COLO668 (cell line): ENCODE data around the gene STC2.
A peak's percentile ranks its signal among the peaks of the same experiment; 100 is the strongest.

Experiments used
- DNase-seq: peaks from one replicate; lab custom pipeline; 2025; ENCODE audit not compliant: unreplicated experiment; lab: John Stamatoyannopoulos, UW

The STC2 gene

DNA sequence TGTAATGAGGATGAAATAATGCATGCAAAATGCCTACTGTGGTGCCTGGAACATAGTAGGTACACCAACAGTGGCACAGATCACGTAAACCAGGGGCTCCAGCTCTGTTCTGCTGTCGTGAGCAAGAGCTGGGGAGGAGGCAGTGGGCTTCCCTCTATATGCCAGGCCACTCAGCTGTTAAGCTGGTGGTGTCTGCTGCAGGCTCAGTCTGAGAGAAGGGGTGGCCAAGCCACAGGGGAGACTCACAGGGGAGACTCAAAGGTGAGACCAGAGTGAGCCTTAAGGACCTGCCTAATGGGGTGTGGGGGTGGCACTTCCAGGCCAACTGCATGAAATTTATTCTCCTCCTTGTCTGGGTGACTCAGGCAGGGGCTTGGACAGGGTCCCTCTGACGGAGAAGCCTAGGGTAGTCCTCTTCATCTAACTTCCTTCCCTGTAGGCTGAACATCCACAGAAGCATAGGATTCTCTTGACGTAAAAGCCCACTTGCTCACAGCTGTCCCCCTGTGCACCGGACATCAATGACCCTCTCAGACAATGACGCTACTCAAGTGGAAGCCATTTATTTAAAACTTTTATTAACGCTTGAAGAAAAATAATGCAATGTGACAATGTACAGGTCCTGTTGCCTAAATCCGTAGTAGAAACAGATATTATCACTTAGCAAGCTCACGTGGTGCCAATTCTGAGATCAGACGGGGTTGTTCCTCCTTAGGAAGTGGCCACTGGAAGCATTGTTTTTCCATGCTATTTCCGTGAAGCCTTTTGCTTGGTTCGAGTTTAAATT is 13.9 kb downstream of the STC2 start:
- DNase-seq, result no peak

DNA sequence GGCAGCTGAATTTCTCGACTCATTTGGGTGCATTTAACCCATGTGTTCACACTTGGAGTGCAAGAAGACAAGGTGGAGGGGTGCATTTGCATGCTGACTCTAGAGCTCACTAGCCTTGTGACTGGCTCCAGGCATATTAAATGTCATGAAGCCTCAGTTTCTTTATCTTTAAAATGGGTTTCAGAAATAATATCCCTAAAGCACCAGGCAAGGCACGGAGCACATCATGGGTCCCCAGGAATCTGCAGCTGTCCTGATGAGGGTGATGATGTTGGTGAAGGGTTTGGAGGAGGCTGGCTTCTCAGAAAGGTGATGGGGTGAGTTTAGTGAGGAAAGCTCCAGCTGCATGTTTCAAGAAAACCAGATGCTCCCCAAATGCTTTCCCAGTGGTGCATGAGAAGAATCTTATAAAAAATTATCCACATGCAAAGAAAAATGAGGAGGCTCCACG is 14.8 kb downstream of the STC2 start:
- no peak for DNase-seq

DNA sequence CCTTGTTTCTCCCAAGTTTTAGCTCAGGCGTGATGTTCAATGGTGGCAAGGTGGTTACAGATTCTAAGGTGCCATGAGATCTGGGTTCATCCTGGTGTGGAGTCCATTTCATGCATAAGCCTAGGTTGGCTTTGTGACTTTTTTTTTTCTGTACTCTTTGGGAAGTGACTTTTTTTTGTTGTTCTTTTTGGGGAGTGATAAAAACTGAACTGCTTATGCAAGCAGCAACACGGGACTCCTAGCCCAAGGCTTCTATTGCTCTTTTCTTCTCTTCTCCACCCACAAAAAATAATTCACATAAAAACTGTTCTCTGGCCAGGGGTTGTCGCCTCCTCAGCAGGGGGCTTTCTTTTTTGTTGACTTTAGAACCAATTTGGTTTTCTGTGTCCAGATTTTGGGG is 15.4 kb downstream of the STC2 start:
- DNase-seq, result no peak

DNA sequence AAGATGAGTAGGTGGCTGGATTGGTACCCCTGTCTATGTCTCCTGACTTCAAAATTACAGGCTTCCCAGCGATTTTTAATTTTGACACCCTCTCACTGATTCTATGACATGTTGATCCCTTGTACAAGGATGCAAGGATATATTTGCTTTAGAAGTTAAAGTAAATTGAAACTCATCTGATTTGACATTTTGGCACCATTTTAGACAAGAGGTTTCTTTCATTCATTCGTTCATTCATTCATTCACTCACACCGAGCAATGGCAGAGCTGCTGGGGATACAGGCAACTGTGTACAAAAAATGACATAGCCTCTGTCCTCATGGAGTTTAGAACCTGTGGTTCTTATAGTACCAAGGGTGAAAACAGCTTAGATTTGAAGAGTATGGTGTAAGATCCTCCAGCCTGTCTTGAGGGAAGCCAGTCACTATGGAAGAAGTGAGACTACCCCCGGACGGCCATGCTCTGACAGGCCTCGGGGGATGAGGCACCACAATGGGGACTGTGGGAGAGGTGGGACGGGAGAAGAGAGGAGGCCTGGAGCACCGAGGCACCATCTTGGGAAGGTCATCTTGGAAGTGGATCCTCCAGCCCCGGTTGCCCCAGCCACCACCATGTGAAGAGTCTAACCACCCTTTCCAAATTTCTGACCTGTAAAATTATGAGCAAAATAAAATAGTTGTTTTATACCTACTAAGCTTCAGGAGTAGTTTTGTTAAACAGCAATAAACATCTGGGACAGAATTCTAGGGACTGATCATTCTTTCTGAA is 16.2 kb downstream of the STC2 start:
- no peak for DNase-seq

DNA sequence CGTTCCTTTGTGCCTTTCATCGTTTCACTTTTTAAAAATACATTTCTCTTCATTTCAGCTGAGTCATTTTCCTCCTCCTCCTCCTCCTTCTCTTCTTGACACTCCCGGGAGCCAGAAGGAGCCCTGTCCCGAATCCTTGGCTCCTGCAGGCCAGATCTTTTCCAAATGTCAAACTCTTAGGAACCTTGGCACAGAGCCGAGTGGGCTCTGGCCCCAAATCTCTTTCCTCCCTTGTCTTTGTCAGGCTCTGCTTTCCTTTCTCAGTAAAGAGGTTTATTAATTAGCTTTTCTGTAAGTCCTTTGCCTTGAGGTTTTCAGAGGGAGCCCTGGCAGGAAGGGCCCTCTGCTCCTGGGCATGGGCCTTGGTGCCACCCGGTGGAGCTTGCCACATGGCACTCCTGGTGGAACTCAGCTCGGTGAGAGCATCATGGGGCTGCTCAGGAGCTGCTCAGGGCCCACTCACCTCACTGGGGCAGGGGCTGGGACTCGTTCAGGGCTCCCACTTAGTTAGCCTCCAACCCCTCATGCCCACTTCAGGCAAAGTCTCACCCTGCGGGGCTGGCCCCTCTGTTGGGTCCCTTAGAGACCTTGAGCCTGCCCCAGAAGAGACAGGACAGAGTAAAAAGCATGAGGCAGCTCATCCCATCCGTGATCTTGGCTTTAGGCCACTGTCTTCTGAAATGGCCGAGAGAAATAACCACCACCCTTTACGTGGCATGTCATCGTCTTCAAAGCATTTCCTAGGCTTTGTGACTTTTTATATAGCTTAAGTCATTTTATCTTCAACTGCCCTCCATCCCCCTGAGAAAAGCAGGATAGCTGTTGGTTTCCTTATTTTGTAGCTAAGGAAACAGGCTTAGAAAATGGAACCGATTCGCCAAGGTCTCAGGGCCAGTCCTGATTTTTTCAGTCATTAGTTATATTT is 17.1 kb downstream of the STC2 start:
- no peak for DNase-seq

DNA sequence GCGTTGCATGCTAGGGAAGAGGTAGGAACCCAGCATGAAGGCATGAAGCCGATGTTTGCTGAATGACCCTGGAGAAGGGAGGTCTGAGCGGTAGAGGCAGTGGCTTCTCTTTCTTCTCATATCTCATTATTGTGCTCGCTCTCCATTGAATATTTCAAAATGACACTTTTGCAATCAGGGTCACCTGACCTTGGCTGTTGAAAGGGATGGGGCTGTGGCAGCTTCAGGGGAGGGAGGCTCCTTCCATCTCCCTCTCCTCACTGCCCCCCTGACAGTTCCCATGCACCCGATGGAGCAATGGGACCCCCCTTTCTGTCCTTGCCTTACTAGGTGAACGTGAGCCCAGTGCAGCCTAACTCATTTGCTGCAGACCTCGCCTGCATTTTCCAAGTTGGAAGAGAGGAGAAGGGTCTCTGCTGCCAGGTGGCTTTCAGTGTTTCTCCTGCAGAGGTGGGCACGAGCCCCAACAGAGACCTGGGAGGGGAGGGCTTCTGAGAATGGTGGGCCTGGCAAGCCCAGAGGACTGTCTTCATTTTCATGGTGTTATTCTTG is 17.9 kb downstream of the STC2 start:
- no peak for DNase-seq

DNA sequence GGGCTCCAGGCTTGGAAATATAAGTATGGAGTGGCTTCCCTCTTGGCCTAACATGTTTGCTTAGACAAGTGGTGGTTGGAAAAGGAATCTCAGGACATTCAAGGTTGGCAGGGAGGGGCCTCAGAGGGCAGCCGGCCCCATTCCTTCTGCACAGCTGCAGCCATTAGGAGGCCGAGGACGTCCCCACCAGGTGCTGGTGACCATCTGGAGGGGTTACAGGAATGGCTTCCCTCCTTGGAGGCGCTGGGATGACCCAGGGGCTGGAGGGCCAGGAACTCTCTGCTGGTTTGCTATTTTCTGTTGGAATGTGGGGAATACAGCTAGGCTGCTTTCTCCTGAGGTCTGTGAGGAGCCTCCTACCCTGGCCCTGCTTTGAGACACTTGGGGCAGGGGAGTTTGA is 18.5 kb downstream of the STC2 start:
- no peak for DNase-seq

DNA sequence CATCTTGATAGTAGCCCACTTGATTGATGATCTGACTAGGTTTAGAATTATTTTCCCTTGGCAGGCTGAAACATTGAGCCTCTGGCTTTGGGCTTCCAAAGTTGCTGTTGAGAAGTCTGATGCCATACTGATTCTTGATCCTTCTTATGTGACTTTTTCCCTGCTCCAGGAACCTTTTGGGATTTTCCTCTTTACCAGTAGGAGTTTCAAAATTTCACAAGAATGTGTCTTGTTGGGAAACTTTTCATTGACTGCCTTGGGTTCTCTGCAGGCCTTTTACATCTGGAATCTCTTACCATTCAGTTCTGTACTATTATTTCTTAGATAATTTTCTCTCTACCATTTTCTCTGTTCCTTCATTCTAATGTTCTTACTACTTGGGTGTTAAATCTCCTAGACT is 20.0 kb downstream of the STC2 start:
- DNase-seq, result no peak

DNA sequence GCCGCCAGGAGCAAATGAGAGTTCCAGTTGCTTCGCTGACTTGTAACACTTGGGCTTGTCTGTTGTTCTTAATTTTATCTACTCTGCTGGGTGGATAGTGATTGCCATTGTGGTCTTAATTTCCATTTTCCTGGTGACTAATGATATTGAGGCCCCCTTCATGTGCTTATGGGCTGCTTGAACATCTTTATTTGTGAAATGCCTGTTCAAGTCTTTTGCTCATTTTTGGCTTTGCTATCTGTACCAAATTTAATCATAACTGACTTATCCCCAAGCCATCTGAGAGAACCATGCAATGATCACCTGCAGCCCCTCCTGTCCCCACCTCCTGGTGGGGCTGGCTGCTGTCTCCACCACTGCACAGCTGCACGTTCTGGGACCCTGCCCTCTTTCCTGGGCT is 20.5 kb downstream of the STC2 start:
- no peak for DNase-seq

DNA sequence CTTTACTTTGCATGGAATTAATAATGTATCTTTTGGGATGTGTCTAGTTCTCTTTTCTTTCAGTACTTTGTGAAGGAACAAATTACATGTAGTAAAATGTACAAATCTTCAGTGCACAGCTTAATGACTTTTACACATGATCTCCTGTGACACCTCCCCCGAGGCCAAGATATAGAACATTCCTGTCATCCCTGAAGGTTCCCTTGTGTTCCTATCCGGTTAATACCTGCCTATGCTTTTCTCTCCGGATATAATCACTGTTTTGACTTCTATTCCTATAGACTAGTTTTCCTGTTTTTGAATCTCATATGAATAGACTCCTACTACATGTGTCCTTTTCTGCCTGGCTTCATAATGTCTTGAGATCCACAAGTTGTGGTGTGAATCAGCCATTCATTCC is 21.5 kb downstream of the STC2 start:
- DNase-seq, result no peak

DNA sequence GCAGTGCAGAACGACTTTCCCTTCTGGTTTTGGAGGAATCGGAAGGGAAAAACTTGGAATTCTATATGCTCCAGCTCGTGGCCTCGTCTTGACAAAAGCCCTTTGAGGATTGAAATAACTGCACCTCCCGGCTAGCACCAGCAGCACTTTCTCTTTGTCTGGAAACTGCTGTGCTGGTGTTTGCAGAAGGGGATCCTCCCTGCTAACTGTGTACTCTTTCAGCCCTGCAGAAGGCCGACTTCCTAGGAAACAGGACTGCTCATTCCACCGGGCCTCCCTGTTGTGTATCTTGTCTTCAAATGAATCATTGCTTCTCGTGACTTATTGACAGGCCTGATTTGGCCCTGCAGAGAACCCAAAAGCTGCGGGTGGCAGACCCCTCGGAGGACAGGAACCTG is 23.6 kb downstream of the STC2 start:
- DNase-seq, result peak; percentile 13

DNA sequence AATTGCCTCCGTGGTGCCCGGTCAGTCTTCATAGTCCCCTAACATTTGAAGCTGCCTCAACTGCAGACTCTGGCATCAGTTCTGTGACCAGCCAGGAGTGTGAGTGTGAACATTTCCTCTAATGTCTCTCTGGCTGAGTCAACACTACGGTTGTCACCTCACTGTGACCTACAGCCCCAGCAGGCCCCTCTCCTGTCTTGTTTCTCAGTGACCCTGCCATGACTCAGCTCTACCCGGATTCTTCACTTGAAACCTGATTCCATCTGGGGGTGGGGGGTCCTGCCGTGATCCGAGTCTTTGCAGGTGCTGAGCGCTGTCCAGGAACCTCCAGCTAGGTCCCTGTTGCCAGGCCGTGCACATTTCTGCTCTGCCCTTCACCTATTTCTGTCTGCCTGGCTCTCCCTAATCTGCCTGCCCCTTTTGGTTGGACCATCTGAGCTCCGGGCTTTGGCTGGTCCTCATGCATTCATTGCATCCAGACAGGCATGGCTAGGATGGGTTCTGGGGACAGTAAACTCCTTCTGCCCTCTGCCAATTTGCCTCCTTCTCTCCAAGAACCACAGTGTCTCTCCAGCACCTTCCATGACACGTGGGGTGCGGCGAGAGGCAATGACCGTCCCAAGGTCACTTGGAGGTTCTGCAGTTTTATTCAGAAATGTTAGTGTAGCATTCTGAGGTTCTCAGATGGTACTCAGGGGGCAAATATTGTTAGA is 24.2 kb downstream of the STC2 start:
- peak; percentile 8 for DNase-seq

DNA sequence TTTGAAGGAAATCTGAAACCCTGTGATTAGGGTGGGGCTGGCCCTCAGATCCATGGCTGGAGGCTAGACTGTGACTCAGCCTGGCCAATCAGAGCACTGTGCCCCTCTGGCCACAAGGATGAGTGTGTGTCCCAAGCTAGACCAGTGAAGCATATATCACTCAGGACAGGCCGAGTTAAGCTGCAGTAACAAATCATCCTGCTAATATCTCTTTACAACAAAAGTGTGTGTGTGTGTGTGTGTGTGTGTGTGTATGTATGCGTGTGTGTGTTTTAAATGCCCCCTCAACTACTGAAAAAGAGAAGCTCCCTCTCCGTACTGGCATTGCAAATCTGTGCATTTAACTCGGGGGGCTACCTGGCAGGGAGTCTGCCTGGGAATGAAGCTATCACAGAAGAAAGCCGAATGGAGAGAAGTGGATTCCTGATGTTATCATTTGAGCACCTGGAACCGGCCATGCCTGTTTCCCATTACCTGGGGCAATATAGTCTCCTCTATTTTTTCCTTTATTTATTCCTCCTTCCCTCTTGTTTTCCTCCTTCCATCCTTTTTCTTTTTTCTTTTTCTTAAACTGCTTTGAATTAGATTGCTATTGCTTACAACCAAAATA is 25.6 kb downstream of the STC2 start:
- peak; percentile 11 for DNase-seq

DNA sequence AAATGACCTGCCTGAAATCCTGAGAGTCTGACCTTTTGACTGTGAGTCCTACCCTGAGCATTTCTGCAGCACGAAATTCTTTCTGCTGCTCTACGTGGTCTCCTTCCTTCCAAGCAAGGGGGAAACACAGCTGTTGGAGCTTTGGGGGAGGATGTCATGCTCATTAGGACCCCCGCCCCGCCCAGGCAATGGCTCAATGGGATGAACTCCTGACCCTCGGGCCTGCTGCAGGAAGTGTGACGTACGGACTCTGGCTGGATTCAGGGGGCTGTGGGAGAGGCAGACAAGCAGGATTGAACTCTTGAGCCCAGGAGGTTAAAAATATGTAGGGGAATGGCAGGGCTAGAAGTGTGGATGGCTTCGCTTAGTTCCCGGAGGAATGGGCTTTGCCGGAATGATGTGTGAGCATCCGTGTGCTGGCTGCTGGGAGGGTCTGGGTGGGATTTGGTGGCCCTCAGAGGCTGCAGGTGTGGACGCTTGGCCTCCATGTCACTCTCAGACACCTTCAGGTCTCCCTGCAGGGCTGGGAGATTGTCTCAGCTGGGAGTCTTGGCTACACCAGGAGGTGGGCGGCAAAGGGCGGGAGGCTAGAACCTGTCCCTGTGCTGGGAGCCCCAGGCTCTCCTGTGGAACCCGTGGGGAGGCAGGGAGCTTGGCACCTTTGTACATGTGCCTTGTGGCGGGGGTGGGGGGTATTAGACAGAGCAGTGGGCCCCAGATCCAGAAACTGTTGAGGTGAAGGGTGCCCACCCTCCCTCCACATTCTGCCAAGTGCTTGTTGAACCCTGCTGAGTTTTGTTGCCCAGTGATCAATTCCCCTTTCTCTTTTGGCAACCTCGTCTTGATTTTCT is 26.3 kb downstream of the STC2 start:
- no peak for DNase-seq

DNA sequence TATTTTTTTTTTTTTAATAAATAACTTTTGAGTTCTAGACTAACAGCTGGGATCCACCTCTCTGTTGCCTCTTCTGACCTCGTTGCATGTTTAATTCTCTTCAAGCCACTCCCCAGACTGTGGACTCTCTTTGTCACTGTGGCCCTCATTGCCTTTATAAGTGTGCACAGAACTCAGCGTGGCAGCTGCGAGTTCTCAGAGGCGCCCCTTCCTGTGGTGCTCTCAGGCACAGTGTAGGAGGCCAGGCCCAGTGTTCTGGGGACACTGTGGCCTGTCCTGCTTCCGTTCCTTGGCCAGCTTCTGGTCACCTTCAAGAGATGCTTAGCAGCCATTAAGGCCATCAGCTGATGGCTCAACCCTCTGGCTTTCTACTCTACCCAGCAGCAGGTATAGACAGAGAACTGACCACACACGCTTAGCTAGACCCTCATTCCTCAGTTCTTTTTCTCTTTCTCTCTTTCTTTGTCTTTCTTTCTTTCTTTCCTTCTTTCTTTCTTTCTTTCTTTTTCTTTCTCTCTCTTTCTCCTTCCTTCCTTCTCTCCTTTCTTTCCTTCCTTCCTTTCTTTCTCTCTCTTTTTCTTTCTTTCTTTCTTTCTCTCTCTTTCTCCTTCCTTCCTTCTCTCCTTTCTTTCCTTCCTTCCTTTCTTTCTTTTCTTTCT is 27.7 kb downstream of the STC2 start:
- no peak for DNase-seq

DNA sequence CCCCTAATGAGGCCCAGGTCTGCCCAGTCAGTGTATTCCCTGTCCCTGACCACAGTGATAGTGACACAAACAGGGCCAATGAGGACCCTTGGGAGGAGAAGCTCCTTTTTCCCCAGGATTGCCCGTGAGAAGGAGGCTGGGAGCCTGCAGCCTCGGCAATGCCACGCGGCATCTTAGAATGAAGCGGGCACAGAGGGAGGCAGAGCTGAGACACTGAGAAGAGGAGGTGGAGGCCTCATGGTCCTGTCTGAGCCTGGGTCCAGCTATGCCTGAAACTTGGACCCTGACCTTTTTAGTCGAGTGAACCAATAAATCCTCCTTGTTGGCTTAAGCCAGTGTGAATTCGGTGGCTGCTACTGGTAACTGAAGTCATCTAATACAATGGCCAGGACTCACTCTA is 28.4 kb downstream of the STC2 start:
- no peak for DNase-seq

DNA sequence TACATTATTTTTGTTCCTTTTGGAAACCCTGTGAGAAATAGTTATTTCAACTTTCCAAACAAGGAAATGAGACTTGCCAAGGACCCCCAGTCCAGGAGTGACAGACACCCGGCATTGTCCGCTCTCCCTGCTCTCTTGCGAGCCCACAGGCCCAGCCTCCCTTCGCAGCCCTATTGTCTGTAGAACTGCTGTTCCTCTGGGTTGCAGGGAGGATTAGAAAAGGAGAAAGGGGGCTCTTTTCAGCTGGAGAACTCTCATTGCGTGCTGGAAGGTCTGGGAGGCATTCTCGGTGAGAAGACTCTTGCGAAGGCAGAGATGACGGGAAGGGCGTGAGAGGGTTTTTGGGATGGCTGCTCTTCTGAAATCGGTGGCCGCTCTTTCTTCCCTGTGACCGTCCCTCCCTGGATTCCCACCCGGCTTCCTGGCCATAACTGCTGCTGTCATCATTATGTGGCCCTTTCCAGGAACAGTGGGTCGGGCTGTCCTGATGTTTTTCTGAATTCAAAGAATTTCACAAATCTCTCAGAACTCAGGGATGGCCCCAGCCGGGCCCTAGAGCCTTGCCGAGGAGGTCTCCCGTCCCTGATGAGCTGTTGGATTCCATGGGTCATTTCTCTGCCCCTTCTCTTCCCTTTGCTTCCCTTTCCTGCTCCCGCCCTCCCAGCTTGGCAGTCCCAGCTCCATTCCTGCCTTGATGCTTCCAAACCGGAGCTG is 29.8 kb downstream of the STC2 start:
- no peak for DNase-seq

DNA sequence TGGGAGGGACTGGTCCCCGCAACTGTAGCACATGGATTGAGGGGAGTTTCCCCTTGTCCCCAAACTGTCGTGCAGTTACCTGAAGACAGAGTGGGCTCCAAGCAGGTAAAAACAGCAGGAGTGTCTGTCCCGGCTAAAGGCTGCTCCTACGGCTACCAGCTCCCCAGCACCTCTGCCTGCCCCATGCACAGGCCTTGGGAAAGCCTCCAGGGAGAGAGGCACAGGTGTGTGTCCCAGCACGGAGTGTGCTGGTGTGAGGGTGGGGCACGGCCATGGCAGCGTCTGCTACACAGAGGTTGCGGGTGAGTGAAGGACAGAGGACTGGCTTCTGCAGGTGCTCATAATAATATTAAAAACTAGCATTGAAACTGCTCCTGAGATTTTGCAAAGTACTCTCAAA is 30.4 kb downstream of the STC2 start:
- DNase-seq, result no peak
